Measurements from ENCODE around the gene PSMB10. TPM values are rescaled to one million over a fixed set of nuclear protein-coding genes. Genes with fewer than 3 reads are reported as not detected.
A peak's percentile ranks its signal among the peaks of the same experiment; 100 is the strongest.

The PSMB10 gene
- total RNA-seq, 2 experiments from 2014 or later, result 123 to 195 TPM

- Mint-ChIP-seq H3K4me3 (peak overlapping the region; percentile 84), H3K4me1 (peaks cover 14% of the 10 kb centered on the region), H3K27me3 (no peaks in the 10 kb centered on the region), H3K27ac (peak overlapping the region; percentile 74), H3K36me3 (ENCODE audit: low read depth) (no peaks in the 10 kb centered on the region), H3K9me3 (ENCODE audit: low read depth) (no peaks in the 10 kb centered on the region)
- ChIA-PET CTCF (interaction anchor here (0.5 to 1.2 kb wide), 4 partner anchors 37 to 488 kb away, joined by 3 to 6 read pairs (median 3); no protein-coding TSS in a partner anchor), POLR2A (interaction anchor here (0.5 to 1.0 kb wide), 3 partner anchors 31 to 66 kb away, joined by 5 to 12 read pairs (median 6); no protein-coding TSS in a partner anchor)
- DNase-seq (no peak), ATAC-seq (no peak)
- intact Hi-C loops (cut with DNase I, micrococcal nuclease), result loop anchor here (2.0 kb wide), 3 partner anchors 33 to 123 kb away; partner anchors contain the start of genes CENPT (in 1 of the 2), NUTF2 (in 1 of the 2) and PSMB10 (in 1 of the 2)
Observed at GRCh38 chr16:67969254-67970039, 32.8 kb upstream of the PSMB10 start.

DNA sequence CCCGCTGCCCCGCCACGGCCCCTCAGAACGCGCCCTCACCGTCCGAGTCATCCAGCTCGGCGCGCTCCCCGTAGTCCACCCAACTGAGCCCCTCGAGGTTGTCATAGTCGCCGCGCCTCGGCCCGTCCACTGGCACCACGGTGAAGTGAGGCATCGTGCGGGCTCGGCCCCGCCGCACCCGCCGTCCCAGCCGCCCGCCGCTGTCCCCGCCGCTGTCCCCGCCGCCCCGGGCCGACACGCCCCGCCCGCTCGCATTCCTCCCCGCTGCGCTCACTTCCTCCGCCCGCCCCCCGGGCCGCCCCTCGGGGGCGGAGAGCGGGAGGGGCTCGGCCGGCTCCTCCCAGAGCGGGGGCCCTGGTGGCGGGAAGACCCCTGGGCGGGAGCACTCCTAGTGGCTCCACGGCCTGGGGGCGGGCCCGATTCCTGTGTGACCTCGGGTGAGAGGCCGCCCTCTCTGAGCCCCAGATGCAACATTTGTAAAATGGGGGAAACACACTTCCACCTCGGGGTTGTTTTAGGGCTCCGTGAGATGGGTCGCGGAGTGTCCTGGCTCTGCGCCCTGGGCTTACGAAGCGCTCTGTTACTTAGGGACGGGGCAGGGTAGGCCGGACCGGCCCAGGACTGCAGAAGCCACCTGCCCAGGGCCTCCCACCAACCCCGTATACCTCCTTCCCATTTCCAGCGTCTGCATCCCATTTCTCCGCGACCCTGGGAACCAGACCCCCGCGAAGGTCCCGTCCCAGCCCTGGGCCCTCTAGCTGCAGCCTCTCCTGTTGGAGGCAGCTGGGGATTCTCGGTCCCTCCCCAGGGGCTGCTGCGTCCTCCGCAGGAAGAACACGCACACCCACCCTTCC, 32.0 kb upstream of the PSMB10 start, which contains the start of gene SLC12A4:
SLC12A4 (minus strand) TSS at position 238 of the 854 bp plus-strand sequence; CDS start at position 154, 84 bp downstream.
- POLR2A ChIA-PET, result interaction anchor here (0.5 kb wide), 1 partner anchor 37 kb away, joined by 6 read pairs; no protein-coding TSS in a partner anchor
- CTCF ChIA-PET, result interaction anchor here (0.5 to 1.2 kb wide), 2 partner anchors 372 to 487 kb away, joined by 3 to 6 read pairs; no protein-coding TSS in a partner anchor
- intact Hi-C loops (cut with DNase I, micrococcal nuclease), result loop anchor here (1.0 to 2.0 kb wide), 14 partner anchors 25 to 480 kb away; partner anchors contain the start of genes PSKH1 (in 2 of the 2), PSMB10 (in 2 of the 2), ACD (in 1 of the 2) and CENPT (in 1 of the 2)

GRCh38 chr16:67967958-67968399, 31.3 kb upstream of the PSMB10 start:
- ATAC-seq, result peak; percentile 10
- Mint-ChIP-seq H3K4me3 (peak overlapping the region; percentile 84), H3K4me1 (peaks cover 14% of the 10 kb centered on the region), H3K27ac (peak overlapping the region; percentile 80), H3K9me3 (ENCODE audit: low read depth) (no peaks in the 10 kb centered on the region), H3K36me3 (ENCODE audit: low read depth) (no peaks in the 10 kb centered on the region), H3K27me3 (no peaks in the 10 kb centered on the region)
- peak; percentile 63 for DNase-seq
- intact Hi-C loops (cut with DNase I, micrococcal nuclease), result loop anchor here (1.0 to 2.0 kb wide), 14 partner anchors 25 to 480 kb away; partner anchors contain the start of genes PSKH1 (in 2 of the 2), PSMB10 (in 2 of the 2), ACD (in 1 of the 2) and CENPT (in 1 of the 2)
- ChIA-PET CTCF (interaction anchor here (0.7 kb wide), 1 partner anchor 13 kb away, joined by 3 read pairs; no protein-coding TSS in a partner anchor), POLR2A (no interaction called here)

More for the DNA sequence above, 32.0 kb upstream of the PSMB10 start, which contains the start of gene SLC12A4:
- ATAC-seq, result peak; percentile 90
- no peaks in the 10 kb centered on the region for H3K9me3 Mint-ChIP-seq (ENCODE audit: low read depth)
- H3K27ac Mint-ChIP-seq, result peak within 1 kb of the TSS; percentile 80
- no peaks in the 10 kb centered on the region for H3K27me3 Mint-ChIP-seq
- peak; percentile 94 for DNase-seq
- H3K36me3 Mint-ChIP-seq (ENCODE audit: low read depth), result no peaks in the 10 kb centered on the region
- peaks cover 14% of the 10 kb centered on the region for H3K4me1 Mint-ChIP-seq
- H3K4me3 Mint-ChIP-seq, result peak within 1 kb of the TSS; percentile 84

DNA sequence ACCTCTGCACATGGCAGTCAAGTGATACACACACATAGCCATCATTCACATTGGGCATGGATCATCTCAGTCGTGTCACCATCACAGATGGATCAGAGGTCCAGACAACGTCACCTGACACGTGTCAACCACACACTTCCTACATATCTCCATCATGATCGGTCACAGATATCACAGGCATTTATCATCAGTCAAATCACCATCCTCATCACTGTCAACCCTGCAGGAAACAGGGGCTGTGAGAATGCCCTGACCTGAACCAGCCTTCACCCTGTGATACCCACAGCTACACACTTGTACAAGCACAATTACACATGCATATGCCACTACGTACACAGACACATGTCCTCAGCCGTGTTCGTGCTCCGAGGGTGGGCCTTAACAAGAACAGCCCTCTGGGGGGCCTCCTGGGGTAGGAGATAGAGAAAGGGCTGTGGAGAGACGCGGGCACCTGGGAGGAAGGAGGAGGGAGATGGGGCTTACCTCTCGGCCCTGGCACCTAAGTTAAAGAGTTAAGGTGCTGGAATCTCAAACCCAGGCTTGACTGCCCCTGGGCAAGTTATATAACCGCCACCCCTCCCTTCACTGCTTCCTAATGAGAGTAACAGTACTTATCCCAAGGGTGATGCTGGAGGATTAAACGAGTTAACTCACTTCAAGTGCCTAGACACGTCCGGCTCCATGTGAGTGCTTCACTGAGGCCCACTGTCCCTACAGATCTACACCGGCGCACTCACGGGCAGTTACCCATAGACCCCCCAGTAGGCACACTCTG, 30.7 kb upstream of the PSMB10 start:
- ATAC-seq, result peak; percentile 20
- Mint-ChIP-seq H3K9me3 (ENCODE audit: low read depth) (no peaks in the 10 kb centered on the region), H3K36me3 (ENCODE audit: low read depth) (no peaks in the 10 kb centered on the region), H3K27ac (peak overlapping the region; percentile 80), H3K4me3 (peak overlapping the region; percentile 84), H3K4me1 (peaks cover 14% of the 10 kb centered on the region), H3K27me3 (no peaks in the 10 kb centered on the region)
- peak; percentile 44 for DNase-seq
- intact Hi-C loops (cut with DNase I, micrococcal nuclease), result no loop called here
- CTCF ChIA-PET, result interaction anchor here (0.7 to 1.9 kb wide), 3 partner anchors 13 to 73 kb away, joined by 3 to 7 read pairs (median 3); no protein-coding TSS in a partner anchor
- POLR2A ChIA-PET, result no interaction called here

- CTCF ChIA-PET, result interaction anchor here (1.0 to 1.9 kb wide), 3 partner anchors 15 to 74 kb away, joined by 3 to 7 read pairs (median 3); no protein-coding TSS in a partner anchor
- Mint-ChIP-seq H3K27ac (no peak overlapping the region), H3K4me1 (peaks cover 14% of the 10 kb centered on the region), H3K9me3 (ENCODE audit: low read depth) (no peaks in the 10 kb centered on the region), H3K27me3 (no peaks in the 10 kb centered on the region), H3K36me3 (ENCODE audit: low read depth) (peaks cover 6% of the 10 kb centered on the region), H3K4me3 (peak overlapping the region; percentile 84)
- ATAC-seq, result no peak
- no peak for DNase-seq
- POLR2A ChIA-PET, result interaction anchor here (0.7 kb wide), 1 partner anchor 27 kb away, joined by 3 read pairs; no protein-coding TSS in a partner anchor
- intact Hi-C loops (cut with DNase I, micrococcal nuclease), result no loop called here
Observed at GRCh38 chr16:67966549-67967182, 30.0 kb upstream of the PSMB10 start.

DNA sequence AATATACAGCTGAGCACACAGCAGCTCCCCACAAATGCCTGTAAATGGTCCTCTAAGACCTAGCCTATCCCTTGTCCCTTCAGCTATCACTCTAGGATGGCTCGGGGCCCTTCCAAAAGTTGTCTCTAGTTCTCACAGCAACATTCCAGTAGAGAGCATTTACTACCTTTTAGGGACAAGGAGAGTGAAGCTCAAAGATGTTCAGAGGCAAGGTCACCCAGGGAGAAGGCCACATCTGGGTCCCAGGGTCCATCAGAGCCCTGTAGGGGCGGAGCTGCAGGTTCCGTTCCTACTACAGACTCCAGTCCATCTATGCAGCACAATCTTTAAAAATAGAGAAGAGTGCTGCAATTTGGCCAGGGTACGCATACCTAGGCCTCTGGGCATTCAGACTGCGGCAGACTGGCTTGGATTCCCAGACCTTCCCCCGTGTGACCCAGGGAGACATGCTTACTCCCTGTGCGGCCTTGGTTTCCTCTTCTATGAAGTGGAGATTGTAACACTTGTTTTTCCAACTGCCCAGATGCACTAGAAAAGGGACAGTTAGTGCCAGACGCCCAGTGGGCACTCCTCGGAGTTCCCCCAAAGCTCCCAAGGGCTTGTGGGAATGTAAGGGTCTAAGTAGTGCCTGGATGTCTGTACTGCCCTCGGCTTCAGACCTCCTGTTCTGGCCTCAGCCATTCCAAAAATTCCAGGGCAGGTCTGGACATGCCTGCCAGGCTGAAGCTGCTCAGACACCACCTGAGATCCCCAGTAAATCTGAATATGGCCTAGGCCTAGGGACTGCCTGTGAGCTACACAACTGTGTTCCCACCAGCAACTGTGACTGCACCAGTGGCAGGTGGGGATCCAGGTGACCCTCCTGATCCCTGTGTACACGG, 29.3 kb upstream of the PSMB10 start:
- H3K36me3 Mint-ChIP-seq (ENCODE audit: low read depth), result peaks cover 8% of the 10 kb centered on the region
- peaks cover 14% of the 10 kb centered on the region for H3K4me1 Mint-ChIP-seq
- H3K27me3 Mint-ChIP-seq, result no peaks in the 10 kb centered on the region
- no peak for ATAC-seq
- no peak for DNase-seq
- H3K27ac Mint-ChIP-seq, result no peak overlapping the region
- H3K4me3 Mint-ChIP-seq, result no peak overlapping the region
- ChIA-PET CTCF (interaction anchor here (0.5 to 1.9 kb wide), 5 partner anchors 9 to 75 kb away, joined by 3 to 7 read pairs (median 3); no protein-coding TSS in a partner anchor), POLR2A (interaction anchor here (0.7 kb wide), 1 partner anchor 26 kb away, joined by 3 read pairs; no protein-coding TSS in a partner anchor)
- H3K9me3 Mint-ChIP-seq (ENCODE audit: low read depth), result no peaks in the 10 kb centered on the region
- intact Hi-C loops (cut with DNase I, micrococcal nuclease), result no loop called here

GRCh38 chr16:67964477-67965131, 28.0 kb upstream of the PSMB10 start:
- peaks cover 9% of the 10 kb centered on the region for H3K36me3 Mint-ChIP-seq (ENCODE audit: low read depth)
- DNase-seq, result no peak
- H3K4me1 Mint-ChIP-seq, result peaks cover 12% of the 10 kb centered on the region
- H3K9me3 Mint-ChIP-seq (ENCODE audit: low read depth), result no peaks in the 10 kb centered on the region
- no peak for ATAC-seq
- CTCF ChIA-PET, result interaction anchor here (0.6 to 1.0 kb wide), 3 partner anchors 22 to 72 kb away, joined by 3 to 4 read pairs (median 3); partner anchors contain the start of gene PSKH1
- POLR2A ChIA-PET, result no interaction called here
- no peak overlapping the region for H3K4me3 Mint-ChIP-seq
- H3K27me3 Mint-ChIP-seq, result no peaks in the 10 kb centered on the region
- intact Hi-C loops (cut with DNase I, micrococcal nuclease), result no loop called here
- no peak overlapping the region for H3K27ac Mint-ChIP-seq

DNA sequence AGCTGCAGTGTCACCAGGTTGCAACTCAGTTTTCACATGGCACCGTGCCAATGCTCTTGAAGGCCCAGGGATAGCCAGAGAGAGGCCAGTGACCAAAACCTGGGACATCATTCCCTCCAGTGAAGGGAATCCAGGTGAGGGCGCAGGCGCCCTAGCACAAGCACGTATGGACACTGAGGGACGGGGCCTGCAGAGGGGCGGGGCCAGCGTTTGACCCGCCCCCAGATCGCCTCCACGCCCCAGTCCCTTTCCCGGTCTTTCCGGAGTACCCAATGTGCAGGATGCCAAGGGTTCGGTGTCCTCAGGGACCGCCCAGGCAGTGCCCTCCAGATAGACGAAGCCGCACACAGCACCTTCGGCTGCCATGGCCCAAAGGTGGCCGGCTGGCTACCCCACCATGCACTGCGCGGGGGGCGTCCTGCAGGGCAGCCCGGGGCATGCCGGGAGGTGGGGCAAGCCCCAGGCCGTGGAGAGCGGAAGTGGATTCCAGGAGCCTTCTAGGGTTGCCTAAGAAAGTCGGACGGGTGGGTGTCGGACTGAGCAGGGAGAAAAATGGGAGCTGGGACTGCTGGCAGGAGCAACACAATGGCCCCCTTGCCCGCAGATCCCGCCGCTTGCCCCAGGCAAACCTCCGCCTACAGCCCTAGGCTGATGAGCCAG, 27.1 kb upstream of the PSMB10 start:
- intact Hi-C loops (cut with DNase I, micrococcal nuclease), result no loop called here
- H3K27ac Mint-ChIP-seq, result no peak overlapping the region
- no peaks in the 10 kb centered on the region for H3K27me3 Mint-ChIP-seq
- no peak for ATAC-seq
- DNase-seq, result no peak
- ChIA-PET CTCF (interaction anchor here (0.6 to 1.0 kb wide), 3 partner anchors 22 to 71 kb away, joined by 3 to 4 read pairs (median 3); partner anchors contain the start of gene PSKH1), POLR2A (no interaction called here)
- H3K4me1 Mint-ChIP-seq, result peaks cover 8% of the 10 kb centered on the region
- H3K9me3 Mint-ChIP-seq (ENCODE audit: low read depth), result no peaks in the 10 kb centered on the region
- peaks cover 9% of the 10 kb centered on the region for H3K36me3 Mint-ChIP-seq (ENCODE audit: low read depth)
- H3K4me3 Mint-ChIP-seq, result no peak overlapping the region
